Stimulated activated CD8-positive, alpha-beta memory T cell treated with anti-CD3 and anti-CD28 coated beads, Interleukin-4, amount 100 ng/mL, for 1 hour (primary cell): Measurements from ENCODE around the gene PHOSPHO1.

Experiments
- DNase-seq, 2 donors: peaks; one replicate each; pipeline ENCODE4 v3.0.0-alpha.2; 2020; ENCODE audit warnings: low read depth in 2 of 2, low spot score in 1 of 2

The PHOSPHO1 gene

GRCh38 chr17:49244839-49245238 is 14.3 kb upstream of the PHOSPHO1 start:
- DNase-seq, result no peak

- no peak for DNase-seq
These were observed 12.2 kb upstream of the PHOSPHO1 start for GRCh38 chr17:49242813-49243212.

GRCh38 chr17:49241692-49242397 is 11.3 kb upstream of the PHOSPHO1 start:
- DNase-seq, result no peak

GRCh38 chr17:49241040-49241439 is 10.5 kb upstream of the PHOSPHO1 start:
- DNase-seq, result no peak

GRCh38 chr17:49240619-49241018 is 10.0 kb upstream of the PHOSPHO1 start:
- no peak for DNase-seq

GRCh38 chr17:49239963-49240362 is 9.4 kb upstream of the PHOSPHO1 start:
- DNase-seq, result no peak

- DNase-seq, result no peak
These were observed 5.3 kb upstream of the PHOSPHO1 start for GRCh38 chr17:49235896-49236295.

GRCh38 chr17:49234509-49235080 is 4.0 kb upstream of the PHOSPHO1 start:
- DNase-seq, result no peak

- no peak for DNase-seq
These were observed 942 bp upstream of the PHOSPHO1 start for GRCh38 chr17:49231563-49231894.

GRCh38 chr17:49229805-49230600 is 584 bp downstream of the PHOSPHO1 start:
- DNase-seq, result no peak

- no peak for DNase-seq
These were observed 1.3 kb downstream of the PHOSPHO1 start for GRCh38 chr17:49229076-49229804.

GRCh38 chr17:49227436-49228261 is 2.9 kb downstream of the PHOSPHO1 start:
- peak; percentile 66 to 70 for DNase-seq

- no peak for DNase-seq
These were observed 3.7 kb downstream of the PHOSPHO1 start for GRCh38 chr17:49226771-49227435.

- no peak for DNase-seq
These were observed 4.9 kb downstream of the PHOSPHO1 start for GRCh38 chr17:49225554-49226236.

- DNase-seq, result no peak
These were observed 5.6 kb downstream of the PHOSPHO1 start for GRCh38 chr17:49224997-49225337.

GRCh38 chr17:49224198-49224996 is 6.2 kb downstream of the PHOSPHO1 start:
- no peak for DNase-seq

GRCh38 chr17:49223517-49224197 is 6.9 kb downstream of the PHOSPHO1 start:
- DNase-seq, result no peak

GRCh38 chr17:49223168-49223516 is 7.4 kb downstream of the PHOSPHO1 start:
- no peak for DNase-seq

- no peak for DNase-seq
These were observed 10.6 kb downstream of the PHOSPHO1 start for GRCh38 chr17:49219987-49220386.
